Measurements from ENCODE around the gene PLXND1.

Gene PLXND1

DNA sequence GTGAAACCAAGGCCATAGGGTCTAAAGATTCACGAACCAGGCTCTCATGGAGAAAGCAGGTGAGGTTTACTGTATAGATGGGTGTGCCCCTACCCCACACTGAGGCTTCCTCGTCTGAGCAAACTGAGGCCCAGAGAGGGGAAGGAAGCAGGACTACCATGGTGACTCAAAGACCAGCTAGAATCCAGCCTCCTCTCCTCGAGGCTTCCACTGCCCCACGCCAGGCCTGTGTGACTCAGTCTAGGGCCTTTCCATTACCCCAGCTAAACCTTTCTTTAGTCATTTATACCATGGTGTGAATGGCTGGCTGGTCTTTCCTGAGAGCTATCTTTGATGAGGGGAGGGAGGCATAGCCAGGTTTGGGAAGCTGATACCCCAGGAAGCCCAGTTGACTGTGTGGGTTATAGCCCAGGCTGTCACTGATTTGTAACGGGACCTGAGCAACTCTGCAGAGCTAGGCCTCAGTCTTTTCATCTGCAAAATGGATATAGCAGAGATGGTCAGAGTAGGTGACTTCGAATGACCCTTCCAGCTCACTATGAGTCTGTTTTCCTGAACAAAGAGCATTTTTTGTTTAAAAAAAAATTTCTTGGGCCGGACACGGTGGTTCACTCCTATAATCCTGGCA lies 81.0 kb downstream of the PLXND1 start:
- no peak overlapping the region for H3K4me3 ChIP-seq (ENCODE audit: low read depth, low read length)
- TF ChIP-seq, protein P1, sequence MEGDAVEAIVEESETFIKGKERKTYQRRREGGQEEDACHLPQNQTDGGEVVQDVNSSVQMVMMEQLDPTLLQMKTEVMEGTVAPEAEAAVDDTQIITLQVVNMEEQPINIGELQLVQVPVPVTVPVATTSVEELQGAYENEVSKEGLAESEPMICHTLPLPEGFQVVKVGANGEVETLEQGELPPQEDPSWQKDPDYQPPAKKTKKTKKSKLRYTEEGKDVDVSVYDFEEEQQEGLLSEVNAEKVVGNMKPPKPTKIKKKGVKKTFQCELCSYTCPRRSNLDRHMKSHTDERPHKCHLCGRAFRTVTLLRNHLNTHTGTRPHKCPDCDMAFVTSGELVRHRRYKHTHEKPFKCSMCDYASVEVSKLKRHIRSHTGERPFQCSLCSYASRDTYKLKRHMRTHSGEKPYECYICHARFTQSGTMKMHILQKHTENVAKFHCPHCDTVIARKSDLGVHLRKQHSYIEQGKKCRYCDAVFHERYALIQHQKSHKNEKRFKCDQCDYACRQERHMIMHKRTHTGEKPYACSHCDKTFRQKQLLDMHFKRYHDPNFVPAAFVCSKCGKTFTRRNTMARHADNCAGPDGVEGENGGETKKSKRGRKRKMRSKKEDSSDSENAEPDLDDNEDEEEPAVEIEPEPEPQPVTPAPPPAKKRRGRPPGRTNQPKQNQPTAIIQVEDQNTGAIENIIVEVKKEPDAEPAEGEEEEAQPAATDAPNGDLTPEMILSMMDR (IDR thresholded peaks at IDR 0.05; ENCODE audit: low read depth, low read length), result no peak
- DNase-seq (ENCODE audit: low read depth, low spot score), result peak; percentile 43
- in situ Hi-C loops (cut with HindIII; ENCODE audit: low sequenced_read_pairs), result no loop called here

- no peak for DNase-seq (ENCODE audit: low read depth, low spot score)
- no peak overlapping the region for H3K4me3 ChIP-seq (ENCODE audit: low read depth, low read length)
- TF ChIP-seq, protein P1 (IDR thresholded peaks at IDR 0.05; ENCODE audit: low read depth, low read length), result no peak
- in situ Hi-C loops (cut with HindIII; ENCODE audit: low sequenced_read_pairs), result no loop called here
Observed at GRCh38 chr3:129524081-129524480, 82.4 kb downstream of the PLXND1 start.

DNA sequence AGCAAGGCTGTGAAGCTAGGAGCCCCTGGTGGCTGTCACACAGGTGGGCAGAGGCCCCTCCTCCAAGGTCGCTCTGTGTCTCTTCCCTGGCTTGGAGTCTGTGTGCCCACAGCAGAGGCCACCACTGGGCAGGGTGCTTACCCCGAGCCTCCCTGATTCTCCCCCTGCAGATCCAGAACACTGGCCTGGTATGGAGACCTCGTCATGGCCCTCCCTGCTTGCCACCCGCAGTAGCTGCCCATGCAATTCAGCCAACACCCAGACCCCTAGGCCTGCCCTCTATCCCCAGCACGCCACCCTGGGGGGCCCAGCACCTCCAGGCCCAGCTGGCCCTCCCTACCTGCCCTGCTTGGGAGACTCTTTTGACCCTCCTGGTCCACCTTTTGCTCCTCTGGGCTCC lies 83.5 kb downstream of the PLXND1 start:
- TF ChIP-seq, protein P1 (IDR thresholded peaks at IDR 0.05; ENCODE audit: low read depth, low read length), result no peak
- no peak overlapping the region for H3K4me3 ChIP-seq (ENCODE audit: low read depth, low read length)
- DNase-seq (ENCODE audit: low read depth, low spot score), result no peak
- in situ Hi-C loops (cut with HindIII; ENCODE audit: low sequenced_read_pairs), result no loop called here

DNA sequence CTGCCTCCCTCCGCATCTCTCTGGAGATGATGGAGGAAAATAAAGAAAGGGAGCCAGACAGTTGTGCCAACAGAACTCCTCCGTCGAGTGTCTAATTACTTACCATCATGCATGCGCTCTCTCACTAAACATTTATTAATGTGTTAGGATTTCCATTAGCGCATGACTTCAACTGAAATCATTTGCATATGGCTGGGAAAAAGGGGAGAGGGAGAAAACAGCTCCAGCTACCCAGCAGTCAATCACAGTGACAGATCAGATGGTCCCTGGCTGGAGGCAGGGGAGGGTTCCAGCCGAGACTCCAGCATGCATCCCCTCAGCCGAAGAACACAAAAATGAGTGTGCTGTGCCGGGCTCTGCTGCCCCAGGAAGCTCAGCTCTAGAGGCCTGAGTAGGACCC lies 84.9 kb downstream of the PLXND1 start:
- in situ Hi-C loops (cut with HindIII; ENCODE audit: low sequenced_read_pairs), result no loop called here
- DNase-seq (ENCODE audit: low read depth, low spot score), result no peak
- TF ChIP-seq, protein P1 (IDR thresholded peaks at IDR 0.05; ENCODE audit: low read depth, low read length), result no peak
- H3K4me3 ChIP-seq (ENCODE audit: low read depth, low read length), result no peak overlapping the region

DNA sequence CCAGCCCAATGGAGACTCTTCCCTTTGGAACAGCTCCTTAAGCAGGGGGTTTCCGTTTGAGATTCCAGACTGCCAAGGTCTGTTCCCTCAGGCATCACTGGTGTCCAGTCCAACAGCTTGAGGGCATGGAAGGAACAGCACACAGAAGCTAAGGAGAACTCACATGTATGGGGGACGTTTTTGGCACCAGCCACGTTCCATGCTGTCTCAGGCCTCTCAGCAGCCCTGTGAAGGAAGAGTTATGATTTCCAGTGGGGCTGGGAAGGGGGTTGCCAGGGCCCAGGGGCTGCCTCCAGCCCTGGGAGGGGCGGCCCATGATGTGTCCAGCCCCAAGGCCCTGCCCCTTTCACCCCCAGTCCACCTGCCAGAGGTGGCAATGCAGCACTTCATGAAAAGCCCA lies 85.5 kb downstream of the PLXND1 start:
- in situ Hi-C loops (cut with HindIII; ENCODE audit: low sequenced_read_pairs), result no loop called here

DNA sequence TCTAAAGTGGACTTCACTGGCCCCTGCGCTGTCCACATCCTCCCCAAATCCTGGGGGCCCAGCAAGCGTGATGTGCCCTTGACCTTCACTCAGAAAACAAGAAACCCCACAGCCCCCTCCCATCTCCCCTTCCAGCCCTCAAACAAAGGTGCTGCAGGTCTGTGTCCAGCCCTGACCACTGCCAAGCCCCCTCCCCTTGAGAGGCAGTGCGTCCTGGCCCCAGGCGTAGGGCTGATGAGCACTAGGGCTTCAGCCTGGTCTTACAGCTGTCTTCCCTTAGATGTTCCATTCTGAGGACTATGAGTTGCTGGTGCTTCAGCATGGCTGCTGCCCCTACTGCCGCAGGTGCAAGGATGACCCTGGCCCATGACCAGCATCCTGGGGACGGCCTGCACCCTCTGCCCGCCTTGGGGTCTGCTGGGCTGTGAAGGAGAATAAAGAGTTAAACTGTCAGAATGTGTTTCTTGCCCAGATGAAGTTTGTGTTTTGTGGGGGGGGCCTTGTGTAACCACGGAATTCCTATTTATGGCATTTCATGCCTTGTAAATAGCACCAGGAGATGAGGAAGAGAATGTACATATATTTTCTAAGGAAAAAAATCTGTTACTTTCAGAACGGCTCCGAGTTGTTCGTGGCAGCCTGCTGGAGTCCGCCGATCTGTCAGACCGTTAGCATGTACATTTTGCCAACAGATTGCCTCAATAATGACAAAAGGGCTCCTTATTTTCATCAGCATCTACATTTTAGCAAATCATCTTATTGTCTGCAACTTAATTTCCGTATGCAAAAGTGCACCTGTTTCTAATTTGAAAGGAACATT lies 86.4 kb downstream of the PLXND1 start:
- TF ChIP-seq, protein P1 (IDR thresholded peaks at IDR 0.05; ENCODE audit: low read depth, low read length), result no peak
- no peak for DNase-seq (ENCODE audit: low read depth, low spot score)
- no peak overlapping the region for H3K4me3 ChIP-seq (ENCODE audit: low read depth, low read length)
- in situ Hi-C loops (cut with HindIII; ENCODE audit: low sequenced_read_pairs), result no loop called here

More for the DNA sequence above, 85.5 kb downstream of the PLXND1 start:
- no peak overlapping the region for H3K4me3 ChIP-seq (ENCODE audit: low read depth, low read length)
- no peak for DNase-seq (ENCODE audit: low read depth, low spot score)
- TF ChIP-seq, protein P1 (IDR thresholded peaks at IDR 0.05; ENCODE audit: low read depth, low read length), result no peak

Measured in astrocyte of the spinal cord (primary cell).